AG04449 (cell line): ENCODE results near the gene VWF.

Experiments used
- CTCF ChIA-PET: fragments of 350-600 bp; formaldehyde crosslinking; extraction: SDS; loops from one replicate; lab custom pipeline; 2021; ENCODE audit warnings: antibody characterized with exemption; lab: Yijun Ruan, JAX
- POLR2A ChIA-PET: fragments of 400-600, 350-600 bp; formaldehyde crosslinking; extraction: SDS; loops from one replicate; lab custom pipeline; 2020; ENCODE audit warnings: antibody characterized with exemption, inconsistent platforms; lab: Yijun Ruan, JAX
- DNase-seq: peaks from one replicate; pipeline ENCODE4 v3.0.0-alpha.2; 2010; ENCODE audit warnings: low read depth, low spot score
- H3K4me3 ChIP-seq: 2 replicates; pipeline ENCODE4 v1.5.1; 2011; ENCODE audit warnings: low read depth, mild to moderate bottlenecking, control low read depth, low read length
- TF ChIP-seq, protein P1 (sequence below): IDR thresholded peaks from one replicate; pipeline ENCODE4 v1.5.1; 2011; ENCODE audit warnings: mild to moderate bottlenecking, moderate library complexity, low read length, control low read depth, inconsistent platforms; ENCODE audit not compliant: insufficient read depth; ENCODE audit errors: missing control alignments

Gene VWF

DNA sequence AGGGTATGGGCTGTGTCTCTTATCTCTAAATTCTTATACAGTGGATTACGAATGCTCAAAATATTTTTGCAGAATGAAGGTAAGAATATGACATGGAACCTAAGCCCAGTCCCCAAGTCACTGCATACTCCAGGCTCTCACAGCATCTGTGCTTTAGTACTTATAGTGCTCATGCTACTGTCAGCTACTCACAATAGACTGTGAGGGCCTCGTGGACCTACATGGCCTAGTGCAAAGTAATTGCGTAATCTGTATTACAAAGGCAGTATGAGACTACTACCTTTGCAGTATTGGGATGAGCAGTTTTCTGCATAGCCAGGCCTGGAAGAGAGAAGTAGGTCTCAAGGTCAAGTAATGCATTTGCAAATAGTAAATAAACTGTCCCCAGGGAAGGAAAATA, 27.9 kb downstream of the VWF start:
- CTCF ChIA-PET: interaction anchor here (0.9 kb wide), 1 partner anchor 188 kb away, joined by 3 read pairs; no protein-coding TSS in a partner anchor
- TF ChIP-seq, protein P1, sequence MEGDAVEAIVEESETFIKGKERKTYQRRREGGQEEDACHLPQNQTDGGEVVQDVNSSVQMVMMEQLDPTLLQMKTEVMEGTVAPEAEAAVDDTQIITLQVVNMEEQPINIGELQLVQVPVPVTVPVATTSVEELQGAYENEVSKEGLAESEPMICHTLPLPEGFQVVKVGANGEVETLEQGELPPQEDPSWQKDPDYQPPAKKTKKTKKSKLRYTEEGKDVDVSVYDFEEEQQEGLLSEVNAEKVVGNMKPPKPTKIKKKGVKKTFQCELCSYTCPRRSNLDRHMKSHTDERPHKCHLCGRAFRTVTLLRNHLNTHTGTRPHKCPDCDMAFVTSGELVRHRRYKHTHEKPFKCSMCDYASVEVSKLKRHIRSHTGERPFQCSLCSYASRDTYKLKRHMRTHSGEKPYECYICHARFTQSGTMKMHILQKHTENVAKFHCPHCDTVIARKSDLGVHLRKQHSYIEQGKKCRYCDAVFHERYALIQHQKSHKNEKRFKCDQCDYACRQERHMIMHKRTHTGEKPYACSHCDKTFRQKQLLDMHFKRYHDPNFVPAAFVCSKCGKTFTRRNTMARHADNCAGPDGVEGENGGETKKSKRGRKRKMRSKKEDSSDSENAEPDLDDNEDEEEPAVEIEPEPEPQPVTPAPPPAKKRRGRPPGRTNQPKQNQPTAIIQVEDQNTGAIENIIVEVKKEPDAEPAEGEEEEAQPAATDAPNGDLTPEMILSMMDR: no peak
- no peak overlapping the region for H3K4me3 ChIP-seq
- no peak for DNase-seq
- POLR2A ChIA-PET: no interaction called here

DNA sequence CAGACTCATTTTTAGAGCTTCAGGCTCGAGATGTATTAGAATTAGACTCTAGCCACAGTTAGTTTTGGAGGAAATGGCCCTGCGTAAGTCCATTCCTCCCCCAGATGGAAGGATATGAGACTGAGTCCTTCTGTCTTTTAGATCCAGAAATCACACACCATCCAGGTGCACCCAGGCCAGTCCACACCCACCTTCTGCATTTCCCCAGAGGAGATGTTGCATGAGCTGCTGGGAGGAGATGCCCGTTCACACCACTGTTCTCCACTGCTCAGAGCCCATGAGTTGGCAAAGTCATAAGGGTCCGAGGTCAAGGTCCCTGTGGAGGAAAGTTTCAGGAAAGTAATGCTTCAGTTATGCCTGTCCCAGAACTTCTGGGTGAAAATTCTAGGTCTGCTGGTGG, 29.2 kb downstream of the VWF start:
- no peak overlapping the region for H3K4me3 ChIP-seq
- no peak for DNase-seq
- POLR2A ChIA-PET: no interaction called here
- TF ChIP-seq, protein P1: no peak
- CTCF ChIA-PET: no interaction called here

GRCh38 chr12:6093764-6094163, 30.7 kb downstream of the VWF start:
- POLR2A ChIA-PET: interaction anchor here (1.0 to 1.5 kb wide), 5 partner anchors 9 to 74 kb away, joined by 3 to 9 read pairs (median 4); no protein-coding TSS in a partner anchor
- DNase-seq: no peak
- no peak overlapping the region for H3K4me3 ChIP-seq
- TF ChIP-seq, protein P1: no peak
- CTCF ChIA-PET: interaction anchor here (0.6 to 2.2 kb wide), 6 partner anchors 9 to 191 kb away, joined by 3 to 10 read pairs (median 6); no protein-coding TSS in a partner anchor

DNA sequence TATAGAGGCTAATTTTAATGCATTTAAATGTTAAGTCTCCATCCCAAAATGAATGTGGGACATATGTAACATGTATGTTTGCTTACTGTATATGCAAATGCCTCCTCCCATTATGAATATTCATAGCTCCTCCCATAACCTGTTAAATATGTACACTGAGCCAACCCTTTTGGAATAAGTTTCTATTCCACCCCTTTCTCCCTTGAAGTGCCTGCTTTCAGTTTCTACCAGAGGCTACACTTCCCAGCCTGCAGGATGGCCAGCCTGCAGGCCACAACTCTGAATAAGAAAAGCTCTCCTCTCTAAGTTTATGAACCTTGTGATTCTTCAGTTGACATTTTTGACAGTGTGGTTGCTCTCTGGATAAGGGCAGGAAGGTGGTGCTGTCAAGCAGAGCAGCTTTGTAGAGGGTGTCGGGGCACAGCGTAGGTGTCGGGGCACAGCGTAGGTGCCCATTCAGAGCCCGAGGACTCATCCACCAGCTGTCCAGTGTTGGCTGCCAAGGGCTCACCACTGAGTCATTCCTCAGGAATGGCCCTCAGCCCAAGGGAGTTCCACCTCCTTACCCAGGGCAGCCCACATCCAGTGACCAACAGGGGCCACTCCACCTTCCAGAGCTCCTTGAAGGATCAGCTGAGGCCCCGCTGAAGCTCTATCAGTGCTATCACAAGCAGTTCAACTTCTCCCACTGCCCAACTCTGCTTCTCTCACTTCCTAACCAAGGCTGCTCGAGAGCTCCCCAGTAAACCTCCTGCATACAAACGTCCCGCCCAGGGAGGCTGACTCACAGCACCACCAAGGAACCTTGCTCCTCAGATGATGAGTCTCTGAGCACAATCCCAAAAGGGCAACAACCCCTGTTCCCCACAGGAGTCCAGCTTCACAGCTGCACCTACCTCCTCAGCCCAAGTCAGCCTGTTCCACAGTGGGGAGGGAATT, 31.4 kb downstream of the VWF start:
- H3K4me3 ChIP-seq: no peak overlapping the region; the same call in 1 of the 2 replicates
- POLR2A ChIA-PET: interaction anchor here (0.6 to 1.5 kb wide), 6 partner anchors 9 to 1477 kb away, joined by 3 to 9 read pairs (median 4); no protein-coding TSS in a partner anchor
- no peak for DNase-seq
- CTCF ChIA-PET: interaction anchor here (0.7 to 2.2 kb wide), 8 partner anchors 9 to 192 kb away, joined by 3 to 10 read pairs (median 4); no protein-coding TSS in a partner anchor
- TF ChIP-seq, protein P1: no peak

DNA sequence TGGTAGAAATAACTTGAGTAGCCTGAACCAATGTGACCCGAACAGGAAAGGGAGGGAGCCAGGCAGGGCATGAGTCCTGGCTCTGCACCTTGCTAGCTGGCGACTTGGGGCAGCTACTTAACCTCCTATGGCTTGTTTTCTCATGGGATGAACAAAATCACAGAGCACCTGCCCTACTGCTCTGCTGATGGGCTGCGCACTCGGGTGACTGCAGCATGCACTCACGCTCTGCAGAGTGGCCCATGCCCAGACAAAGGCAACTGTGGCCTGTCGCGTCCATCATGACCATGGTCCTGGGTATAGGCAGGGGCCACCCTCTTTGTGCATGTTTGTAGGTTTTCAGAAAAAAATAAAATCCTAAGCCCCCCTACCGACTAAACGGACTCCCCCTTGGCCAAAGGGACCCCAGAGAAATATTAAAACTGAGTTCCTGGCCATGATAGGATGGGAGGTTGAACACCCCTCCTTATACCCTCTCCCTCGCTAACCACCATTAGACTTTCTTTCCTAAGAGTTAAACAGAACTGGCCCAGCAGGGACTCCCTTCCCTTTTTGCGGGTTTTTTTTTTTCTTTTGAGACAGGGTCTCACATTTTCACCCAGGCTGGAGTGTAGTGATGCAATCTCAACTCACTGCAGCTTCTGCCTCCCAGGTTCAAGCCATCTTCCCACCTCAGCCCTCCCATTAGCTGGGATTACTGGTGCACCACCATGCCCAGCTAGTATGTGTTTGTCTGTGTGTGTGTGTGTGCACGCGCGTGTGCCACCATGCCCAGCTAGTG, 32.5 kb downstream of the VWF start:
- ChIA-PET CTCF (interaction anchor here (0.8 to 2.0 kb wide), 5 partner anchors 7 to 193 kb away, joined by 3 to 7 read pairs (median 4); no protein-coding TSS in a partner anchor), POLR2A (interaction anchor here (1.4 kb wide), 1 partner anchor 23 kb away, joined by 6 read pairs; no protein-coding TSS in a partner anchor)
- no peak for DNase-seq
- H3K4me3 ChIP-seq: no peak overlapping the region
- TF ChIP-seq, protein P1: no peak
